DMS79 treated with DMSO at 0.1 percent for 48 hours (cell line): ENCODE results near the gene C6orf89.
"Not testable (repeated sequence)": the region's sequence is repeated elsewhere in the genome, so short reads cannot be mapped to it uniquely, and the experiment has no call there.

Experiments
- DNase-seq: peaks from one replicate; lab custom pipeline; 2025; lab: John Stamatoyannopoulos, UW

The C6orf89 gene

GRCh38 chr6:36949076-36949475, 63.3 kb downstream of the C6orf89 start:
- not testable (repeated sequence) for DNase-seq

DNA sequence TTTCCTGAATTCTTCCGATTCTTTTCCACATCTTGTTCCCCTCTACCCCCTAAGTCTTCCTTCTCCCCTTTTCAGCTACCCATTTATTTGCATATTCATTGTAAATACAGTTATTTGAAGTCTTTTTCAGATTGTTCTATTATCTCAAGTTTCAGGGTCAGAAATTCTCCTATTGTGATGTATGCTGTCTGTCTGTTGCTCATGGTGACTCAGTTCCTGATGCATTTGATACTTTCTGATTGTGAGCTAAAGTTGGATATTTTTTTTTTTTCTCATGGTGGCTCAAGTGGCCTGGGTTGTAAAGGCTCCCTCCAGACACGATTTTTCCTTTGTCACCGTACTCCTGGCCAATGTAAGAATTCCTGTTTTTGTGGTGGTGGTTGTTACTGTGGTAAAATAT, 63.9 kb downstream of the C6orf89 start:
- no peak for DNase-seq

DNA sequence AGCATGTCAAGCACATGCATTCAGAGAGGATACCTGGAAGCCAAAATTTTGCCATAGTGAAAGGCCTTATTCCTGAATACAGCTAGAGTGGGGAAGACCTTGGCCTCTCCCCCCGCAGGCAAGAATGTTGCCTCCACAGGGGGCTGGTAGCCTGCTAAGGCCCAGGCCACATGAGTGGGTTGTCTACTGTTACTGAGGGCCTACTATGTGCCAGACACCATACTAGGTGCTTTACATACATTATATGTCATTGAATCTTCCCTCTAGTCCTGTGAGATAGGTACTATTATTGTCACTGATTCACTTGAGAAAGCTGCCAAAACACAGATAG, 68.1 kb downstream of the C6orf89 start:
- no peak for DNase-seq

DNA sequence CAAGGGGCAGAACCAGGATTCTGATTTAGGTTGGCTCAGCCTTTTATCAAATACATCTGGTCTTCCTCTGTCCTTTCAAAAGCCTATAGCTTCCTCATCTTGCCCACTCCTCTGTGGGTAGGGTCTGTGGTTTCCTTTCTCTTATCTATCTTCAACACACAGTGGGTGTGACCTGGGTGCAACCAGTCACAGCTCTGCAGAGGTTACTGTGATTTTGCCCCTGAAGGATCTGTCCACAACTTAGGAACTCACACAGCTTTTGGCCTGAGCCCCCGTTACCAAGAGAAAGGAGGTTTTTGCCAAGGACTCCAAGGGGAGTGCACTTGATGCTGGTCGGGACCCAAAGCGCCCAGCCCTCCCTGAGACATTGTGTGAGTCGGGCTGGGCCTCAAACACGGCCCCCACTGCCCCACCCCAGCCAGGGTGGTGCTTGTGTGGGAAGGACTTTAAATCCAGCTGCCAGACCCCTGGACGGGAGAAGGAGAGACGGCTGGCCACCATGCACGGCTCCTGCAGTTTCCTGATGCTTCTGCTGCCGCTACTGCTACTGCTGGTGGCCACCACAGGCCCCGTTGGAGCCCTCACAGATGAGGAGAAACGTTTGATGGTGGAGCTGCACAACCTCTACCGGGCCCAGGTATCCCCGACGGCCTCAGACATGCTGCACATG, 68.6 kb downstream of the C6orf89 start, which contains the start of gene PI16:
Gene PI16 (plus strand): TSS at position 477 of the 670 bp plus-strand sequence. CDS start 23 bp downstream, at position 500.
- DNase-seq = no peak

DNA sequence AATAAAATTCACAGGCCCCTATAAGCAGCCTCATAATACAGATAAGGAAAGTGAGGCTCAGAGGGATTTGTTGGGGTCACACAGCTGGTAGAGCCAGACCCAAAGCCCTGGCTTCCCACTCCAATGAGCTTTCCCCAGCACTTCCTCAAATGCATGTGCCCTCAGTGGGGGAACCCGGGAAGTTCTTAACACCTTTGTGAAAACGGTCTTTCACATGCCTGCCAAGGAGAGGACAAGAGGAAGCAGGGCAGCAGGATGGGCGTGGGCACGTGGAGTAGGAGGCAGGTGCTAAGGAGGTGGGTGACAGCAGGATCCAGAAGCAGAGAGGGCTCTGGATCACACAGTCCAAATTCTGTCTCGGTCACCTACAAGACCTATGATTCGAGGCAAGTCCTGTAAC, 69.4 kb downstream of the C6orf89 start:
- no peak for DNase-seq

DNA sequence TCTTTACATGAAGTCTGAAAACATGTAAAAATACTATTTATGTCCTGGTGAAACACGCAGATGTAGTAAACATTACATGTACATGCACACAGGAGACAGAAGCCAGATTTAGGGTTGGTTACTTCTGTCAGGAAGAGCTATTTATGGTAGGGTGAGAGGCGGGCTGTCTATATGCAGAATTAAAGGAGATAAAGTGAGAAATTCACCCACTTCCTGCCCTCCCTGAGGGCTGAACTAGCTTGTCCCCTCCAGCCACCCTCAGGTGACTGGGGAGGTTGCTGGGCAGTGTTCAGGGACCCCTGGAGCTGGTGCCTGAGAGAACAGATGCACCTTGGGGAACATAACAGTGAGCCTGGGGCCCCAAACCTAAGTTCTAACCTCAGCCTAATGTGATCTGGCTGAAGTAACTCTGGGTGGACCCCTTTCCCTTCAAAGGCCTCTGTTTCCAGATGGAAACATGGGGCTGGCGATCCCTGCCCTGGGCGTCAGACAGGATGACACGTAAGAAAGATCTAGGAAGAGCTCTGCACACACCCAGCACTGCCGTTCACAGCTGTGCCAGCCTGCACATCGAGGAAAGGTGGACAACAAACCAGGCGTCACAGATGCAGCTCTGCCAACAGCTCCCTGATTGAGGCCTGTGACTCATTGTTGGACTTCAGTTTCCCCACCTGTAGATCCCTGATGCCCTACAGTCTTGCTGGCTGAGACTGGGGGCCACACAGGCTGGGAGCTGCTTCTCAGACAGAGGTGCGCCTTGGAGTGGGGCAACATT, 70.1 kb downstream of the C6orf89 start:
- DNase-seq = no peak

DNA sequence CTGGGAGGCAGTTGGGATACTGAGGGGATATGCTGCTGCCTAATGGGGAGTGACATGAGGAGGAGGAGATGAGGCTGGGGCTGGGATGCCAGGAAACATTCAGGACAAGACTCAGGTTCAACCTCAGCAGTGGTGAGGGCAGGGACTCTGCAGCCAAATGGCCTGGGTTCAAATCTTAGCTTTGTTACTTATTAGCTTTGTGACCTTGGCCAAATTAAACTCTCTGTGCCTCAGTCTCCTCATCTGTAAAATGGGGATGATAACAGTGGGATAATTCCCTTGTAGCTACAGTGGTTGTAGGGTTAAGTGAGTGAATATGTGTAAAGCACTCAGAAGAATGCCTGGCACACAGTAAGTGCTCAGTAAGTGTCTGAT, 70.7 kb downstream of the C6orf89 start:
- DNase-seq = no peak

- DNase-seq = no peak
These were observed 72.1 kb downstream of the C6orf89 start for GRCh38 chr6:36957773-36958271.

DNA sequence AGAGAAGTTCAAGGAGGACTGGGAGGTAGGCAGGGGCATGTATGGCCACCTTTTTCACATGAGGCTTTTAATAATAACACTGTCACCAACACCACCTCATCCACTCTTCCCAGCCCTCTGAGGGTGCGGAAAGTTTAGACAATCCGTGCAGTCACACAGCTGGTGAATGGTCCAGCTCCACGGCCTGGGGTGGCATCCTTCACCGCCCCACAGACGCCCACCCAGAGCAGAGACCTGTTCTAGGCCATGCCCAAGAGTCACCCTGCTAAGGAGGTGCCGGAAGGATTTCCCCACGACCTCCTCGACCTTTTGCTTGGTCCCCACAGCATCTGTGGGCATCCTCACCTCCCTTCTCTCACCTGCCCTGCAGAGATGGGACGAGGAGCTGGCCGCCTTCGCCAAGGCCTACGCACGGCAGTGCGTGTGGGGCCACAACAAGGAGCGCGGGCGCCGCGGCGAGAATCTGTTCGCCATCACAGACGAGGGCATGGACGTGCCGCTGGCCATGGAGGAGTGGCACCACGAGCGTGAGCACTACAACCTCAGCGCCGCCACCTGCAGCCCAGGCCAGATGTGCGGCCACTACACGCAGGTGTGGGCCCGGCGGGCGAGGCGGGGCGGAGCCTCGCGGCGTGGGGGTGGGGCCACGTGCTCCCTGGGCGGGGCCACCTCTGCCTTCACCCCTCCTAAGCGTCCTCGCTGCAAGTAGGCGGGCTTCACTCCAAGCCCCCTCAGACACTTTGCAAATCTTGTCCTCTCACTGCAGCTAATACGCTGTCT, 73.2 kb downstream of the C6orf89 start:
- DNase-seq = no peak

DNA sequence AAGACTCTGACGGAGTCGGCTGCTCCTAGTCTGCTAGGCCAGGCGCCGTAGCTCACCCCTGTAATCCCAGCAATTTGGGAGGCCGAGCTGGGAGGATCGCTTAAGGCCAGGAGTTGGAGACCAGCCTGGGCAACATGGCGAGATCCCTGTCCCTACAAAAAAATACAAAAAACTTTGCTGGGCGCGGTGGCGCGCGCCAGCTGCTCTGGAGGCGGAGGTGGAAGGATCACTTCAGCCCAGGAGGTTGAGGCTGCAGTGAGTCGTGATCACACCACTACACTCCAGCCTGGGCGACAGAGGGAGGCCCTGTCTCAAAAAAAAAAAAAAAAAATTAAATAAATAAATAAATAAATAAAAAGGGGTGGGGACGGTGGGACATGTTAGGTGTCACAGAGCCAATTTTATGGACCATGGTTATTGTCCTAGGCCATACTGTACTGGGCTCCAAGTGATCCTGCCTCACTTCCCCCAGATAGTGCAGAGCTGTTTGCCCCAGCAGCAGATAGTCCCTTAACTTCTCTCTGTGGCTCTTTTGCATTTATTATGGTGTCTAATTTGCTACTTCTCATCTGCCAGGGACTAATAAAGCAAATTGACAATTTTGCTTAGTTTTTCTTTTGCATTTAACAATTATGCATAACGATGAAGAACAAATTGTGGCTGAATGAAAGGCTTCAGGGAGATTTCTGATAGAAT, 74.0 kb downstream of the C6orf89 start:
- DNase-seq = no peak

- no peak for DNase-seq
These were observed 76.0 kb downstream of the C6orf89 start for GRCh38 chr6:36961441-36962435.

DNA sequence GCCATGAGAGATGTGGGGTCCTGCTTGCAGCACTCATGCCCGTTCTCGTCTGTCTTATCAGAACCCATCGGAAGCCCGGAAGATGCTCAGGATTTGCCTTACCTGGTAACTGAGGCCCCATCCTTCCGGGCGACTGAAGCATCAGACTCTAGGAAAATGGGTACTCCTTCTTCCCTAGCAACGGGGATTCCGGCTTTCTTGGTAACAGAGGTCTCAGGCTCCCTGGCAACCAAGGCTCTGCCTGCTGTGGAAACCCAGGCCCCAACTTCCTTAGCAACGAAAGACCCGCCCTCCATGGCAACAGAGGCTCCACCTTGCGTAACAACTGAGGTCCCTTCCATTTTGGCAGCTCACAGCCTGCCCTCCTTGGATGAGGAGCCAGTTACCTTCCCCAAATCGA, 77.1 kb downstream of the C6orf89 start:
- peak; percentile 36 for DNase-seq

DNA sequence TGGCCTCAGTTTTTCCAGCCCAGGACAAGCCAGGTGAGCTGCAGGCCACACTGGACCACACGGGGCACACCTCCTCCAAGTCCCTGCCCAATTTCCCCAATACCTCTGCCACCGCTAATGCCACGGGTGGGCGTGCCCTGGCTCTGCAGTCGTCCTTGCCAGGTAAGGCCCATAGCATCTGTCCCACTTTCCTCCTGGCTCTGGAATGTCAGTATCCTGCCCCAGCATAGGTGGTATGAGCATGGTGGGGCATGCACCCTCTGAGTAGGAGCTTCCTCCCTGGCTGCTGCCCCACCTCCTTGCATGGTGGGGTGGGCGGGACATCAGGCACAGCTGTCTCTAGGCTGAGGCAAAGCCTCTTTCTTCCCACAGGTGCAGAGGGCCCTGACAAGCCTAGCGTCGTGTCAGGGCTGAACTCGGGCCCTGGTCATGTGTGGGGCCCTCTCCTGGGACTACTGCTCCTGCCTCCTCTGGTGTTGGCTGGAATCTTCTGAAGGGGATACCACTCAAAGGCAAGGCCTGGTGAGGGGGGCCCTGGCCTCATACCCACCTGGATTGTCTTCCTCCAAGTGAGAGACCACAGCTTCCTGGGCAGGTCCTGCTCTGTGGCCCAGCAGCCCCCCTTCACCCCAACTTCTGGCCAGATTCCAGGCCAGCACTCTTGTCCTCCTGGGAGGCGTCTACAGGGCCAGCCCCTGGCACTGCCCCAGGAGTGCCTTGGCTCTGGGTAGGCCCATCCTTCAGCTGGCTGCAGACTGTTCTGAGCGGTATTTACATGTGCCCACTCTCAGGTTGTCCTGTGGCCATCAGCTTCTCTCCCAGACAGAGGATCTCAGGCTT, 77.9 kb downstream of the C6orf89 start:
- DNase-seq = peak; percentile 89

GRCh38 chr6:36964349-36964748, 78.6 kb downstream of the C6orf89 start:
- no peak for DNase-seq

DNA sequence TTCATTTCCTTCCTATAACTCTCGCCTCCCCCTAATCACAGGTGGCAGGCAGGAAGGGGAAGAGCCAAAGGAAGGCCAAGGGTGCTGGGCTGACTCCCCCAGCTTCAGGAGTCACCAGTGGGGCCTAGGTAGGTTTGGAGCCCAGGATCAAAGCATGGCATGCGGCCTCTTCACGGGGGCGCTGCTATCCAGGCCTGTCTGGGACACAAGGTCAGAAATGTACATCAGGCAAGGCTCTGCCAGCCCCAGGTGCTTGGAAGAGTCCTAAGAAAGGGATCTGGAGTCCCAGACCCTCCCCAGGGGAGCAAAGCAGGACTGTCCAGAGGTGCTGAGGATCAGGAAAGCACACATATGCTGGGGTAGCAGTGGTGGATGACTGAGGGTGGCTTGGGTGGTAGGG, 79.2 kb downstream of the C6orf89 start:
- DNase-seq = no peak

DNA sequence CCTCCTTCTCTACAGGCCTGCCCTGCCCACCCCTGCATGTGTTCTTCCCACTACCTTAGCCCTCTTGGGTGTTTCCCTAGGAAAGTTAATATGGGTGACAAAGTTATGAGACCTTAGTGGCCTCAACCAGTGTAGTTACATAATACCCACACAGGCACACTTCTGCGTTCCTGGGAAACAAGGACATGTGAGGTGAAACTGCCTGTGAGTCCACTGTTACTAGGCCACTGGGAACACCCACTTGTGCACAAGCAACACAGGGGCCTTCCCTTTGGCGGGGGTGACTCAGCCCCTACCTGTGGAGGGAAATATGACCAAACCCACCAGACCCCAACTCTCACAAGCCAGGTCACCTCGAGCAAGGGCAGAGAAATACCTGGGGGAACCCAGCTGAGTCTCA, 81.5 kb downstream of the C6orf89 start:
- no peak for DNase-seq

DNA sequence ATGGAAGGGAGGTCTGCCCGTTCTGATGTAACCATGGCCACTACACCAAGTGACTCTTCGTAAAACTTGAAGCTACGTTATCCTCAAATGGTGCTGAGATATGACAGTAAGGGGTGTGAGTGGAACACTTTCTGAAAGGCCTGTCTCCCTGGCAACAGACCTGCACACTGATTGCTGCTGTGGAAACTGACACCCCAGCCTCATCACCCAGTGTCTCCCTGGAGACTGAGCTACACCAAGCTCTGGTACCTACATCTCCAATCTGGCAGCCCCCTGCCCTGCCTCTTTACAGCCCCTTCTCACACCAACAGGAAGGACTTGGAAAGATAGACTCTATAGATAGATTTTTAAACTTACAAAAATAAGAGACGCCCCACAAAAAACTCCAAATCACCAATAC, 82.0 kb downstream of the C6orf89 start:
- DNase-seq = no peak

DNA sequence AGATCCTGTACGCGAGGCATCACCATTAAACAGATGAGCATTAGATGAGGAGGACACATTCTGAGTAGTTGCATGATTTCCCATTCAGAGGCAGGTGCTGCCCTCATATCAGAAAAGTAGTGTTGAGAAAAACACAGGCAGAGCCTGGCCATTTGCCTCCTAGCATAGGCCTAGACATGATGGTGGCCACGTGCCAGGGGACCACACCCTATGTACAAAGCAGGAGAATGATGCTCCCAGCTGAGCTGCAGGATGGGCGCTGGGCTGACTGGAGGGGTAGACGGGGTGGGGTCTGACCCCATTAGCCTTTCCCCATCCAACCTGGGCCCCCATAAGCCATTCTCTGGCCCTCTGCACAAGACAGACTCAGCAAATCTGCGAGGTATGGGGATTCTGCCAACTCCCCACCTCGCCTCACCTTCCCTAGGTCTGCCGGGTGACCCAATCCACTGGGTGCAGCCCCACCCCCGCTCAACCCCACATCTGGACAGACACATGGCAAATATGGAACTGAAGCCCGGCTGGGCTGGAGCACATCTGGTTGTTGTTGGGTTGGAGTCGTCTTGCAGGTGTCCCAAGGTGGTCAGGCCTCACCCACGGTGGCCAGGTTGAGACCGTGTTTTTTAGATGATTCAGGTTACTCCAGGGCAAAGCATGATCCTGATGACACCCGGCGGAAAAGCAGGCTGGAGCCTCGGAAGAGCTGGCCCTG, 82.7 kb downstream of the C6orf89 start:
- no peak for DNase-seq

DNA sequence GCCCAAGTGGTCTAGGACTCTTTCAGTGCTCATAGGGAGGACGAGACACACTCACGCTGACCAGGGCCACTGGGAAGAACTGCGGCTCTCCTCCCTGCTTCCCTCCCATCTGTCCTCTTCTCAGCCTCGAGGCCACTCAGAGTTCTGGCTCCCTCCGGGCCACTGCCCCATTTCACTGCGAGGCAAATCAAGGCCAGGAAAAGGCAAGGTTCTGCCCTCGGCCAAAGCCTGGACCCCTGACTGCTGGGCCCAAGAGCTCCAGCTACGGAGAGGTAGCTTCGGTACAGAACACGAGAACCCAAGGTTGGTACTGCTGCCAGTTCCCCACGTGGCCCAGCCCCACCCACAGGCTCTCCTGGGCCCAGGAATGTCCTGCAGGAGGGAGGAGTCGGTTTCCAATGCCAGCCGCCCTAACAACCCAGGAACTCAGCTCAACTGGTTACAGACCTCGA, 83.5 kb downstream of the C6orf89 start:
- DNase-seq = no peak
